Left ventricle myocardium inferior (tissue), 1 donor: Measurements from ENCODE around the gene PHLDA2. TPM values are rescaled to one million over a fixed set of nuclear protein-coding genes. Genes with fewer than 3 reads are reported as not detected.

ENCODE experiments used
- DNase-seq: peaks from one replicate; pipeline ENCODE4 v3.0.0-alpha.2; 2020
- H3K27ac ChIP-seq: fragments of 200-600 bp; replicated peaks from 2 replicates; pipeline ENCODE4 v1.8.0; 2021
- H3K27me3 ChIP-seq: fragments of 200-600 bp; 2 replicates; pipeline ENCODE4 v1.8.0; 2021; ENCODE audit warnings: low read depth
- H3K36me3 ChIP-seq: fragments of 200-600 bp; 2 replicates; pipeline ENCODE4 v1.8.0; 2021
- H3K4me1 ChIP-seq: fragments of 200-600 bp; 2 replicates; pipeline ENCODE4 v1.8.0; 2021
- H3K4me3 ChIP-seq: fragments of 200-600 bp; 2 replicates; pipeline ENCODE4 v1.8.0; 2021; ENCODE audit warnings: mild to moderate bottlenecking, moderate library complexity
- H3K9me3 ChIP-seq: fragments of 200-600 bp; replicated peaks from 2 replicates; pipeline ENCODE4 v1.8.0; 2021
- intact Hi-C: fragments of 100-400 bp; cut with micrococcal nuclease; formaldehyde crosslinking; loops from one replicate; pipeline ENCODE4 v1.11.0; 2022
- total RNA-seq: library from RNA; stranded (reverse); fragmentation: NEBNext Ultra II Directional; extraction: Animal tissue kit (Norgen Biotek cat#: 25700); gene quantifications from one replicate; pipeline ENCODE4 v1.2.1, GENCODE V29; 2021
- TF ChIP-seq, protein P1 (sequence below): fragments of 200-600 bp; IDR thresholded peaks from 2 replicates; pipeline ENCODE4 v1.8.0; 2021; ENCODE audit warnings: antibody characterized with exemption, mild to moderate bottlenecking, borderline replicate concordance
- donor health status: DM: no; HTN: yes; CAD: no; lungs with severe emphysema.

The PHLDA2 gene
- total RNA-seq, 1 donor from 2014 or later, result not detected

DNA sequence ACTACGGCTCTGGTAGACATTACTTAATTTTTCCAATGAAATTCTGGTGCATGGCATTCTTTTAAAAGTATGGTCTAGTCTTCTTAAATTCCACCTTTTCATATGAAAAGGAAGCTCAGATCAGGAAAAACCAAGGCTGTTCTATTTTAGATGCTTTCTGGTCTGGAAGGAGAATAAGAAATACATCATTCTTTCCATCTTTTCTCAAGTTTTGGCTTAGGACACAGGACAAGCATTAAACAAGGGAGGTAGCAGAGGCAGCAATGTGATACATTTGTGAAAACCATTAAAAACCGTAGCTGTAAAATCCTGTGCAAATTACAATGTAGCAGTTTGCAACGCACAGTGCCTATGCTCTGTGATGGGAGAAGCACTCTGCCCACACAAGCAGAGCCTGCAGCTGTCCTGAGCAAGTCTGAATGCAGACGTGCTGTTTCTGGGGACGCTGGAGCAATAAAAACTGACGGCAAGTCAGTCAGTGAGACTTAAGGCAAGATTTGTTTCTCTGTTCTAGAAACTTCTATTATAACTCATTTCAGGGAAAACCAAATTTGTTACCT lies 39.2 kb upstream of the PHLDA2 start:
- H3K4me1 ChIP-seq, result no peaks in the 10 kb centered on the region
- no peak overlapping the region for H3K27ac ChIP-seq
- no peak overlapping the region for H3K4me3 ChIP-seq
- peaks cover 99% of the 10 kb centered on the region for H3K36me3 ChIP-seq
- TF ChIP-seq, protein P1, sequence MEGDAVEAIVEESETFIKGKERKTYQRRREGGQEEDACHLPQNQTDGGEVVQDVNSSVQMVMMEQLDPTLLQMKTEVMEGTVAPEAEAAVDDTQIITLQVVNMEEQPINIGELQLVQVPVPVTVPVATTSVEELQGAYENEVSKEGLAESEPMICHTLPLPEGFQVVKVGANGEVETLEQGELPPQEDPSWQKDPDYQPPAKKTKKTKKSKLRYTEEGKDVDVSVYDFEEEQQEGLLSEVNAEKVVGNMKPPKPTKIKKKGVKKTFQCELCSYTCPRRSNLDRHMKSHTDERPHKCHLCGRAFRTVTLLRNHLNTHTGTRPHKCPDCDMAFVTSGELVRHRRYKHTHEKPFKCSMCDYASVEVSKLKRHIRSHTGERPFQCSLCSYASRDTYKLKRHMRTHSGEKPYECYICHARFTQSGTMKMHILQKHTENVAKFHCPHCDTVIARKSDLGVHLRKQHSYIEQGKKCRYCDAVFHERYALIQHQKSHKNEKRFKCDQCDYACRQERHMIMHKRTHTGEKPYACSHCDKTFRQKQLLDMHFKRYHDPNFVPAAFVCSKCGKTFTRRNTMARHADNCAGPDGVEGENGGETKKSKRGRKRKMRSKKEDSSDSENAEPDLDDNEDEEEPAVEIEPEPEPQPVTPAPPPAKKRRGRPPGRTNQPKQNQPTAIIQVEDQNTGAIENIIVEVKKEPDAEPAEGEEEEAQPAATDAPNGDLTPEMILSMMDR, result no peak
- H3K27me3 ChIP-seq, result no peaks in the 10 kb centered on the region
- H3K9me3 ChIP-seq, result no peaks in the 10 kb centered on the region
- intact Hi-C loops, result no loop called here
- DNase-seq, result no peak

DNA sequence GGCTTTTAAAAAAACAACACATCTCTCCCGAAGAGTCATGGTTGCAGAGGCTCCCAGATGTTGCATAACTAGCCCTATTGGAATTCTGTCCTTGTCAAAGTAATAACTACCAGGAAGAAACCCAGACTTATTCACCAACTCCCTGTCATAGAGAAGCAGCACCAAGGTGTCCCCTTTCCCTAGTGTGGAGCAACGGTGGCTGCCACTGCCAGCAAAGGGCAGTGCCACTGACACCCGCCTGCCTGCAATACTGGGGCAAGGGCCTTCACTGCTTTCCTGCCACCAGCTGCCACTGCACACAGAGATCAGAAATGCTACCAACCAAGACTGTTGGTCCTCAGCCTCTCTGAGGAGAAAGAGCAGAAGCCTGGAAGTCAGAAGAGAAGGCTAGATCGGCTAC lies 35.6 kb upstream of the PHLDA2 start:
- TF ChIP-seq, protein P1, result no peak
- Histone ChIP-seq H3K36me3 (peaks cover 93% of the 10 kb centered on the region), H3K27me3 (no peaks in the 10 kb centered on the region), H3K9me3 (no peaks in the 10 kb centered on the region), H3K4me1 (peaks cover 10% of the 10 kb centered on the region), H3K4me3 (no peak overlapping the region), H3K27ac (no peak overlapping the region)
- DNase-seq, result no peak
- intact Hi-C loops, result no loop called here

DNA sequence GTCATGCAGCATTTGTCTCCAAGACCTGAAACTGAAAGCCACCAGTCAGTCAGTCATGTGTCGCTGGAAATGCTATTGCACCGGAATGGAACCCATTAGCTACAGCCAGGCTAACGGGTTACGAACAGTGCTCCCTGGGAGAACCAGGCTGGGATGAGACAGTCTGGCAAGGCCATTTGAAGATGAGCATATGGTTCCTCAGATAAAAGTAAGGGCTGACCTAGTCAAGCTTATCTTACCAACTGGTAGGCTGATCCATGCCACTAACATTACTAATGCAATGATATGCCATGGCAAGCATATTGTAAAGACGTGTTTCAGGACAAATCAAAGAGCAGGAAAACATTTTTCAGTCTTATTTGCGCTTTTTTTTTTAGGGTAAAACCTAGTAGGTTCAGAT lies 34.5 kb upstream of the PHLDA2 start:
- Histone ChIP-seq H3K27ac (no peak overlapping the region), H3K27me3 (no peaks in the 10 kb centered on the region), H3K4me1 (peaks cover 20% of the 10 kb centered on the region), H3K4me3 (no peak overlapping the region), H3K36me3 (peaks cover 91% of the 10 kb centered on the region), H3K9me3 (no peaks in the 10 kb centered on the region)
- intact Hi-C loops, result no loop called here
- TF ChIP-seq, protein P1, result no peak
- no peak for DNase-seq

DNA sequence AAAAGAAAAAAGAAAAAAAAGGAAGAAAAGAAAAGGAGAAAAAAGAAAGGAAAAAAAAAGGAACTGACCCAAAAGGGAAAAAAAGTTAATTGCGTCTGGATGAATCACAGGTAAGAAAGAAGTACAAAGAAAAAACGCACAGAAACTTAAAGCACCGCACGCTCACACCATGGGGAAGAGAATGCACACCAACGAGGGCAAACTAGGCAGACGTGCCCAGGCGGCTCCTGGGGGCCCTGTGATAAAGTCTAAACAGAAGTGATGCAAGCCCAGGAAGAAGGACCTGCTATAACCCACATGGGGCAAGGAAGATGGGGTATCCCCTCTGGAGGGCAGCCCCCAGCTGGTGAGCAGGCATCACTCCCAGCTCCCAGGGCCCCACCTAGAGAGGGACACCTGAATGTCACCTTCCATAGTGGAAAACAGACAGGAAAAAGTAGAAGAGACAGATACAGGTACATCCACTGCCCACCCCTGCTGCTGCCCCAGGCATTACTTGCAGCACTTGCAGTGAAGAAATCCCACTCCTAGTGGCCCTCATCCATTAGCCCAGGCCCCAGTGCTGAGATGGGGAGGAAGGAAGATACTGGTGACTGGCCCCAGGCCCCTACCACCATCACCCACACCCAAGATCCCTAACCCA lies 34.0 kb upstream of the PHLDA2 start:
- Histone ChIP-seq H3K4me3 (no peak overlapping the region), H3K36me3 (peaks cover 91% of the 10 kb centered on the region), H3K4me1 (peaks cover 24% of the 10 kb centered on the region), H3K27me3 (no peaks in the 10 kb centered on the region), H3K27ac (no peak overlapping the region), H3K9me3 (no peaks in the 10 kb centered on the region)
- DNase-seq, result no peak
- TF ChIP-seq, protein P1, result no peak
- intact Hi-C loops, result no loop called here

DNA sequence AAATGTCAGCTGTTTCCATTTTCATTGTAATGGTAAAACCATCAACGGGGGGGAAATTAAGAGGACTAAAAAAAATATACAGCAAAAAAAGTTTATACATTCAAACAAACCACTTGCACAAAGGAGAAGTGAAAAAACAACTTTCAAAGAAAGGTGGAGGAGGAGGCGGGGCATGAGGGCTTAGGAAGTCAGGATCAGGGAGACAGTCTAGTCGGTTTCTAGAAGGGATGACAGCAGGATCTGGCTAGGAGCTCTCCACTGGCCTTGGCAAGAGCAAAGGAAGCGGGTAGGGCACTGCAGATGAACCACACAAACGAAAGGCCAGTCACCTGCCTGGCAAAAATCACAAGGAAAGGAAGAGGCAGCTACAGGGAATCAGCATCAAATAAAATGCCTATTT lies 31.9 kb upstream of the PHLDA2 start:
- Histone ChIP-seq H3K27me3 (no peaks in the 10 kb centered on the region), H3K4me1 (peaks cover 24% of the 10 kb centered on the region), H3K27ac (no peak overlapping the region), H3K4me3 (no peak overlapping the region), H3K36me3 (peaks cover 91% of the 10 kb centered on the region), H3K9me3 (no peaks in the 10 kb centered on the region)
- TF ChIP-seq, protein P1, result no peak
- intact Hi-C loops, result no loop called here
- no peak for DNase-seq
